ENCODE results near the gene RBPMS2. TPM values are rescaled to one million over a fixed set of nuclear protein-coding genes. Genes with fewer than 3 reads are reported as not detected.
A peak's percentile ranks its signal among the peaks of the same experiment; 100 is the strongest.

The RBPMS2 gene
- total RNA-seq, 4 donors from 2014 or later = 4.4 to 27.7 (median 11.5) TPM

- 83 to 88% methylated on average over 10 to 27 of the region's 27 CpGs for whole genome bisulfite sequencing, 2 donors (ENCODE audit: low coverage in 1 of 2)
- intact Hi-C loops (cut with DNase I; ENCODE audit: low total_unique reads) (no loop called here), in situ Hi-C loops (cut with MboI; ENCODE audit: low pct_ligation_motif_present in 1 of 4, low pct_unique_long_range_greater_than_20kb in 1 of 4, low sequenced_read_pairs in 3 of 4) (loop anchor here in 3 of 4 donors (10.0 to 25.0 kb wide), 3 partner anchors 66 to 174 kb away; partner anchors contain the start of gene ANKDD1A (in 1 of the 3))
- no peak for DNase-seq
- Histone ChIP-seq H3K27ac (peak overlapping the region; percentile 81 to 93 (median 88)), H3K4me1 (peaks cover 10 to 36% (median 25%) of the 10 kb centered on the region in 4 donors), H3K27me3 (no peaks in the 10 kb centered on the region), H3K36me3 (no peaks in the 10 kb centered on the region), H3K9me3 (no peaks in the 10 kb centered on the region), H3K4me3 (no peak overlapping the region)
- TF ChIP-seq EP300 (IDR thresholded peaks at IDR 0.05; ENCODE audit: low read depth) (no peak), CTCF (IDR thresholded peaks at IDR 0.05) (no peak), POLR2AphosphoS5 (IDR thresholded peaks at IDR 0.05) (no peak), POLR2A (IDR thresholded peaks at IDR 0.05) (no peak)
Measured at GRCh38 chr15:64738226-64739095, 36.9 kb downstream of the RBPMS2 start.

- 47 to 75% methylated on average over 2 to 7 of the region's 7 CpGs for WGBS, 2 donors (ENCODE audit: low coverage in 1 of 2)
- TF ChIP-seq CTCF (IDR thresholded peaks at IDR 0.05) = no peak
- no peak for TF ChIP-seq POLR2AphosphoS5 (IDR thresholded peaks at IDR 0.05)
- no peak for TF ChIP-seq POLR2A (IDR thresholded peaks at IDR 0.05)
- no peak for TF ChIP-seq EP300 (IDR thresholded peaks at IDR 0.05; ENCODE audit: low read depth)
- peaks cover 0 to 7% (median 2%) of the 10 kb centered on the region in 4 donors for H3K4me1 ChIP-seq
- no peaks in the 10 kb centered on the region for H3K9me3 ChIP-seq
- H3K4me3 ChIP-seq = no peak overlapping the region
- no peaks in the 10 kb centered on the region for H3K36me3 ChIP-seq
- H3K27ac ChIP-seq = peak overlapping the region in 1 of 4 donors; percentile 11
- peaks cover 4% of the 10 kb centered on the region for H3K27me3 ChIP-seq
- in situ Hi-C loops (cut with MboI; ENCODE audit: low pct_ligation_motif_present in 1 of 4, low pct_unique_long_range_greater_than_20kb in 1 of 4, low sequenced_read_pairs in 3 of 4) (loop anchor here (5.0 to 25.0 kb wide), 5 partner anchors 72 to 180 kb away; partner anchors contain the start of gene ANKDD1A (in 1 of the 4)), intact Hi-C loops (cut with DNase I; ENCODE audit: low total_unique reads) (loop anchor here (5.0 kb wide), 1 partner anchor 175 kb away; no protein-coding TSS in a partner anchor)
- DNase-seq = no peak
Measured at GRCh38 chr15:64732156-64732860, 43.1 kb downstream of the RBPMS2 start.

- WGBS, 2 donors (ENCODE audit: low coverage in 1 of 2) = 70% methylated on average over 9 of the region's 9 CpGs; no CpG with 5 or more reads in 1 of the 2 donors
- Histone ChIP-seq H3K9me3 (no peaks in the 10 kb centered on the region), H3K4me1 (peaks cover 0 to 7% (median 2%) of the 10 kb centered on the region in 4 donors), H3K4me3 (no peak overlapping the region), H3K27me3 (peaks cover 4% of the 10 kb centered on the region), H3K27ac (peak overlapping the region in 2 of 4 donors; percentile 11 to 34), H3K36me3 (no peaks in the 10 kb centered on the region)
- intact Hi-C loops (cut with DNase I; ENCODE audit: low total_unique reads) (loop anchor here (5.0 kb wide), 1 partner anchor 176 kb away; no protein-coding TSS in a partner anchor), in situ Hi-C loops (cut with MboI; ENCODE audit: low pct_ligation_motif_present in 1 of 4, low pct_unique_long_range_greater_than_20kb in 1 of 4, low sequenced_read_pairs in 3 of 4) (loop anchor here (5.0 to 25.0 kb wide), 5 partner anchors 73 to 181 kb away; partner anchors contain the start of gene ANKDD1A (in 1 of the 4))
- TF ChIP-seq POLR2AphosphoS5 (IDR thresholded peaks at IDR 0.05) = no peak
- no peak for TF ChIP-seq POLR2A (IDR thresholded peaks at IDR 0.05)
- no peak for TF ChIP-seq CTCF (IDR thresholded peaks at IDR 0.05)
- TF ChIP-seq EP300 (IDR thresholded peaks at IDR 0.05; ENCODE audit: low read depth) = no peak
- DNase-seq = no peak
Measured at GRCh38 chr15:64731805-64732151, 43.6 kb downstream of the RBPMS2 start.
